HUES6 (cell line): Measurements from ENCODE around the gene PLLP.

ENCODE experiments used
- H3K27ac ChIP-seq: 2 replicates; pipeline ENCODE4 v1.7.0; 2013; ENCODE audit warnings: low read depth, mild to moderate bottlenecking, low read length, inconsistent platforms
- H3K27me3 ChIP-seq: 2 replicates; pipeline ENCODE4 v1.6.1; 2013; ENCODE audit warnings: low read length; ENCODE audit not compliant: control insufficient read depth, insufficient read depth
- H3K36me3 ChIP-seq: 2 replicates; pipeline ENCODE4 v1.6.1; 2013; ENCODE audit warnings: low read length; ENCODE audit not compliant: control insufficient read depth, insufficient read depth
- H3K4me1 ChIP-seq: 2 replicates; pipeline ENCODE4 v1.6.1; 2013; ENCODE audit warnings: low read length; ENCODE audit not compliant: control insufficient read depth, insufficient read depth
- H3K4me3 ChIP-seq: 2 replicates; pipeline ENCODE4 v1.5.1; 2013; ENCODE audit warnings: low read depth, low read length
- H3K9ac ChIP-seq: one replicate; pipeline ENCODE4 v1.6.1; 2013; ENCODE audit warnings: mild to moderate bottlenecking, low read length
- H3K9me3 ChIP-seq: 2 replicates; pipeline ENCODE4 v1.6.1; 2013; ENCODE audit warnings: low read depth, low read length; ENCODE audit not compliant: control insufficient read depth, insufficient read depth

Gene PLLP

DNA sequence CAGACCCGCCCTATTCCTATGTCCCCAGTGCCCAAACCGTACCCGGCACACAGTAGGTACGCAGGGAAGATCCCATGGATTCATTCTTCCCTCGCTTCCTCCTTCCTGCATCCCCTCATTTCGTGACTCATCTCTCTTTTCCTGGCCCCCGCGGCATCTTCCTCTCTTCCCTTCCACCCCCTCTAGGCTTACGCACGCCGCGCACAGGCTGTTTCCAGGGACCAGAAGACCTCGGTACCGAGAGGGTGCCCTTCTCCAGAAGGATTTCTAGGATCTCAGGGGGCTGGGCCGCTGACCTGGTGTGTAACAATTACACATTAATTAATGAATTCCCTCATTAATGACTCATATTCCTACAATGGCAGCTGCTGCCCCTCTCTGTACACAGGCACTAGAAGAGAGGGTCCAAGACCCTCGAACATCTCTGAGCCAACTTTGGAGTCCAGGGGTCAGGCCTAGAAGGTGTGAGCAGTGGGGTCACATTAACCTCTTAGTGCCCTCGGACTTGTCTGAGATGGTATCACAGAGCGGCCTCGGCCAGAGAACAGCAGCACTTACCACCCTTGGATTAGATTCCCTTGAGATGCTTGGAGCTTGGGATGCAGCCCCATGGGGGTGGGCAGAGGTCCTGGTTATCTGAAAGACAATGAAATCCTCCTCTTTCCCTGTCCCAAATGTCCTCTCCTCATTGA is 16.8 kb upstream of the PLLP start:
- peaks cover 5% of the 10 kb centered on the region; the same call in 1 of the 2 replicates for H3K4me1 ChIP-seq
- peak overlapping the region; percentile 5 for H3K9ac ChIP-seq
- H3K9me3 ChIP-seq = 0 out of 2 replicates have a peak, but pooled peaks cover 3% of the 10 kb centered on the region
- H3K36me3 ChIP-seq = no peaks in the 10 kb centered on the region
- H3K27me3 ChIP-seq = no peaks in the 10 kb centered on the region
- peak overlapping the region; percentile 66 for H3K4me3 ChIP-seq
- H3K27ac ChIP-seq = no peak overlapping the region

DNA sequence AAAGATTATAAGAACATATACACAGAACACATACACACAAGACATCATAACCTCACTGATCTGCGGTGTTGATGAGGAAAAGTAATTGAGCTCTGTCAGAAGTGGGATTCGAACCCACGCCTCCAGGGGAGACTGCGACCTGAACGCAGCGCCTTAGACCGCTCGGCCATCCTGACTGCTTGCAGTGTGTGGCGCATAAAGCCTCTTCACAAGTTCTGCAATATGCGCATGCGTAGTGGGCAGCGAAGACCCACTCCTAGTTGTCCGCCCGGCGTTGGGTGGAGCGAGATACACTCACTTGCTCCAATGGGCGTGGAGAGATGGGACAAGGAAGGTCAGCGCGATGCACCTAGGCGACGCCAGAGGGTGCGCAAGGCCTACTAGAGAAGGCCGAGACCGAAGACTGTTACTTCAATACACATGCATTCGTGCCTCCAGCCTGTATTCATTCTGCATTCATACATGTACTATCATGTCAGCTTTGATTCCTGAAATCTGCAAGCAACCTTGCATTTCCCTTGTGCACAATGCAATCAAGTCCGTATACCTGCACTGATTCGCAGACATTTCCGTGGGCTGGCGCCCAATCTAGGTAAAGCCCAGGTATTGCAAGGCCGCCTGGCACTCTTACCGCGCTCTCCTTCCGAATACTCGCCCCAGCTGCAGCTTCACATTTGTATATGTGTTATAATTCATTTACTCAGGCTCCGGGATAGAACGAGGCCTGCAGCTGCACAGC is 16.1 kb upstream of the PLLP start:
- H3K4me3 ChIP-seq = peak overlapping the region; percentile 66
- H3K27me3 ChIP-seq = no peaks in the 10 kb centered on the region
- H3K4me1 ChIP-seq = peaks cover 5% of the 10 kb centered on the region; the same call in 1 of the 2 replicates
- 0 out of 2 replicates have a peak, but pooled peaks cover 3% of the 10 kb centered on the region for H3K9me3 ChIP-seq
- H3K27ac ChIP-seq = no peak overlapping the region
- no peaks in the 10 kb centered on the region for H3K36me3 ChIP-seq
- H3K9ac ChIP-seq = peak overlapping the region; percentile 13

DNA sequence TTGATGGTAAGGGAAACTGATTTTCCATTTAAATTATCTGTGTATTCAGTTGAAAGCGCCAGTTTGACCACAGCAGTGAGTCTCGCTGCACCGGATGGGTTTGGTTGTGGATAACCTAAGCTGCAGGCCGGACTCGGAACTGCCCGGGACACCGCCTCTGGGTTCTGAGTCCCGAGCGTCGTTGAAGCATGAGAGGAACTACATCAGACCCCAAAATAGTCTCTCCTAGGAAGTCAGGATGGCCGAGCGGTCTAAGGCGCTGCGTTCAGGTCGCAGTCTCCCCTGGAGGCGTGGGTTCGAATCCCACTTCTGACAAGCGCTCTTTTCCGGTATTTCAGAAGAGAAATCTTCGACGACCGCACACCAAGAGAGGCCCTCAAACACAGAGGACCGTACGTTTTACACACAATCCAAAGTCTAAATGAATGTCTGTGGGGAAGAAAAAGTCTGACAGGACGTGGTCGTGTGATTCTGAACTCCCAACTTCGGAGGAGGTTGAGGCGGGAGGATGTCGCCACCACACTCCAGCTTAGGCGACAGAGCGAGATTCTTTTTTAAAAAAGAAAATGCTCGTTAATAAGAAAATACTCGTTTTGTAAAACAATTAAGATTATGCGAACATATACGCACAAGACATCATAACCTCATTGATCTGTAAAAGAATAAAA is 15.4 kb upstream of the PLLP start:
- H3K9ac ChIP-seq = peak overlapping the region; percentile 42
- peaks cover 5% of the 10 kb centered on the region; the same call in 1 of the 2 replicates for H3K4me1 ChIP-seq
- 0 out of 2 replicates have a peak, but pooled peaks cover 3% of the 10 kb centered on the region for H3K9me3 ChIP-seq
- no peak overlapping the region for H3K27ac ChIP-seq
- H3K36me3 ChIP-seq = no peaks in the 10 kb centered on the region
- no peaks in the 10 kb centered on the region for H3K27me3 ChIP-seq
- H3K4me3 ChIP-seq = peak overlapping the region; percentile 88

DNA sequence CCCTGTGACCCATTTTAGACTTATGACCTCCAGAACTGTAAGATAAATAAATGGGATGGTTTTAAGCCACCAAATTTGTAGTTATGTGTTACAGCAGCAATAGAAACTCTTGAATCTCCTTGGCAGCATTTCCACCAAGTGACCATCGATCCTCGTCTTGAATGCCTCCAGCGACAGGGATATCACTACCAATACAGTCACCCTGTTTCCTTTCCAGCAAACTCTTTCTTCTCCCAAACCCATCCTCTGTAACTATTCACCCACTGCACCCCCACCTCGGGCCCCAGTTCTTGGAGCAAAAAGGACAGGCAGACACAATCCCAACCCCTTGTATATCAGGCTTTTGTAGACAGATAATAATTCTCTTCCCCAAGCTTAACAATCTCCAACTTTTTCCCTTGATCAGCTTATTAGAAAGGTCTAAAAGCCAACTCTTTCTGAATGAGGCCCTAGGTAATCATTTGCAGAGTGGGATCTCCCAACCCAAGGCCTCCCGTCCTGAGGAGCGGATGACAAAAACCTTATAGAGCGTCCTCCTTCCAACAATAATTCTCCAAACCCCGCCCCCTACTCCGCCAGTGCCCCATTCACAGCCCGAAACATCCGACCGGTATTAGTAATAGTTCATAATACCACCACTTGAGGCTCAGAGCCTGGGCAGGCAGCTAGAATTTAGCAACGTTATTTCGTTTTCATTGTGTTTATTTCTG is 14.7 kb upstream of the PLLP start:
- Histone ChIP-seq H3K9ac (peak overlapping the region; percentile 42), H3K27me3 (no peaks in the 10 kb centered on the region), H3K27ac (no peak overlapping the region), H3K9me3 (0 out of 2 replicates have a peak, but pooled peaks cover 3% of the 10 kb centered on the region), H3K4me1 (peaks cover 5% of the 10 kb centered on the region; the same call in 1 of the 2 replicates), H3K36me3 (no peaks in the 10 kb centered on the region), H3K4me3 (peak overlapping the region; percentile 88)

DNA sequence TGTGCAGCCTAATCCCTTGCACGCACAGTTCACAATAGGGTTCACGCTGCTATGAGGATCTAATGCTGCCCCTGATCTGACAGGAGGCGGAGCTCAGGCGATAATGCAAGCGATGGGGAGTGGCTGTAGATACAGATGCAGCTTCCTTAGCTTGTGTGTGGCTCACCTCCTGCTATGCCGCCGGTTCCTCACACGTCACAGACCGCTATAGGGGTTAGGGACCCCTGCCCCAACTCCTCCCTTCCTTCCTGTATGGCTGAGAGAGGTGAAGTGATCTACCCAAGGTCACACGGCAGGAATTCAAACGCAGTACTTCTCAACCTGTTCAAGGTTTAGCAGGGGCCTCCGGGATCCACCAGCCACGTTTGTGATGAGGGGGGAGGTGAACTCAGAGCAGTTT is 13.4 kb upstream of the PLLP start:
- no peak overlapping the region for H3K4me3 ChIP-seq
- 0 out of 2 replicates have a peak, but pooled peaks cover 3% of the 10 kb centered on the region for H3K9me3 ChIP-seq
- H3K36me3 ChIP-seq = no peaks in the 10 kb centered on the region
- H3K27me3 ChIP-seq = no peaks in the 10 kb centered on the region
- peaks cover 5% of the 10 kb centered on the region; the same call in 1 of the 2 replicates for H3K4me1 ChIP-seq
- no peak overlapping the region for H3K9ac ChIP-seq
- H3K27ac ChIP-seq = no peak overlapping the region

DNA sequence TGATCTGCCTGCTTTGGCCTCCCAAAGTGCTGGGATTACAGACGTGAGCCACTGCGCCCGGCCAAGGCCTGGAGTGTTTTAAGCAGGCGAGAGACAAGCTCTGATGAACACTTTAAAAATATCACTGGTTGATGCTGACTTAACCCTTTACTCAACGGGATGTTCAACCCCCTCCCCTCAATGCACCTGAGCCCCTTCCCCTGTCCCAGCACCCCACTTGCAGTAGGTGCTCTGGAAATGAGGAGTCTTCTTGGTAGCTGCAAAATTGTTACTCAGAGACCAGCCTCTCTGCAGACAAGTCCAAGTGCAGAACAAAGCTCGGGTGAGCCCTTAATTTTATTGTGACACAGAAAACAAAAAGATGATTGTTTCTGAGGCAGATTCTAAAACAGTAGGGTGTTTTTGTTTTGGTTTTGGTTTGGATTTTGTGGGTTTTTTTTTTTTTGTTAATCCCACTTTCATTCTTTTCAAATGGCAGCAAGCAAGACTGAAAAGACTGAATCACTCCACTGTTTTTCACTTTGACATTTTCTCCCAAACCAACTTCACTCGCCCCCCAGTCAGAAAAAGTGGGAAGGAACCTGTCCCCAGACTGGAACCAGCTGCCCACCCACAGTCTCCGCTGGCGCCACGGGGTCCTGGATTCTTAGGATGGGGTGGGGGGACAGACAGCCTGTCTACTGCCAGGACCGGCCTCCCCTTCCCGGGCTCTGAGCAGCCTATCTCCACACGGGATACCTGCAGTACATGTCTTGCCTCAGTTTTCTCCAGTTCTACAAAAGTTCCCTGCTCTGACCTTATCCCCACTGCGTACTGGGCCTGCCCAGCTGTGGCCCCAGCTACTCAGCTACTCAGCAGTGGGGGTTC is 5.2 kb upstream of the PLLP start:
- Histone ChIP-seq H3K9ac (no peak overlapping the region), H3K27ac (no peak overlapping the region), H3K4me3 (no peak overlapping the region), H3K4me1 (no peaks in the 10 kb centered on the region), H3K9me3 (no peaks in the 10 kb centered on the region), H3K36me3 (no peaks in the 10 kb centered on the region), H3K27me3 (peaks cover 8% of the 10 kb centered on the region)

DNA sequence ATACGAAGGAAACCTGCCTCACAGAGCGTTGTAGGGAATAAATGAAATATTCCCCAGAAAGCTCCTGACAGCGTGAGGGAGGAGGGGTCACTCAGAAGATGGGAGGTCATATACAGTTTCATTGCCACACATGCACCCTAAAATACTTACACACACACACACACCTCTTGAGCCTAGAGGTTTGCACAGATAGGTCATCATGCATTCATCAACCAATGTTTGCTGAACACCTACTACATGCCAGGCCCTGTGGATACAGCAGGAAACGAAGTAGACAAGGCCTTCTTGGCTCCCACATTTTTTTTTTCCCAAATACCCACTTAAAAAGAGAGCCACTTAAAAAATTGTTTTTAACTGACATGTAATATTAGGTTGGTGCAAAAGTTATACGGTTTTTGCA is 907 bp upstream of the PLLP start:
- peaks cover 7% of the 10 kb centered on the region; the same call in 1 of the 2 replicates for H3K4me1 ChIP-seq
- H3K9me3 ChIP-seq = no peaks in the 10 kb centered on the region
- no peak overlapping the region for H3K27ac ChIP-seq
- H3K9ac ChIP-seq = no peak overlapping the region
- no peaks in the 10 kb centered on the region for H3K36me3 ChIP-seq
- peaks cover 39% of the 10 kb centered on the region for H3K27me3 ChIP-seq
- H3K4me3 ChIP-seq = peak overlapping the region; percentile 90

DNA sequence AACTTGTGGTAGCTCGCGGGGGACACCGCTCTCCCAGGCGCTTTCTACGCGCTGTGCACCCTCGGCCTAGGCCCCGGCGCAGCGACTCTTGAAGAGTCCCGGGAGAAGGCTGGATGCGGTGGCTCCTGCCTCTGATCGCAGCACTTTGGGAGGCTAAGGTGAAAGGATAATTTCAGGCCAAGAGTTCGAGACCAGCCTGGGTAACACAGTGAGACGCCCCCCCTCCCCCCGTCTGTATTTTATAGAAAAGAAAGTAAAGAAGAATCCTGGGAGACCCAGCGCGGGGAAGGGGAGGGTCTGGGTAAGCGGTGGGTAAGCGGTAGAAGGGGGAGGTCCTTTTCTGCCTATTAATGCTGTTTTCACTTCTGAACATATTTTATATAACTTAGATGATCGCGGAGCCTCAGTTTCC is 486 bp upstream of the PLLP start:
- Histone ChIP-seq H3K9me3 (no peaks in the 10 kb centered on the region), H3K27ac (no peak overlapping the region; the same call in 1 of the 2 replicates), H3K4me3 (peak overlapping the region; percentile 90), H3K4me1 (peaks cover 7% of the 10 kb centered on the region; the same call in 1 of the 2 replicates), H3K36me3 (no peaks in the 10 kb centered on the region), H3K9ac (peak overlapping the region; percentile 54), H3K27me3 (peaks cover 39% of the 10 kb centered on the region)

DNA sequence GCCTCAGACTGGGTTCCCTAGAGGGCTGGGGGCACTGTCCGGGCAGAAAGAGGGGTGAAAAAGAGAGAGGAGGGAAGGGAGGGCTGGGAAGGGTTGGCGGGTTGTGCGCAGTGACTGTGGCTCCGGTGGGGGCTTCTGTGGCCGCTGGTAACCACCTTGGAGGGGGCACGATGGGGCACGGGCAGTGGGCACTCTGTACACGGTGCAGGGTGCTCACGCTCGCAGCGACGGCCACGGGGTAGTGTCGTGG is 588 bp downstream of the PLLP start:
- H3K4me1 ChIP-seq = peaks cover 7% of the 10 kb centered on the region; the same call in 1 of the 2 replicates
- H3K27ac ChIP-seq = no peak overlapping the region
- H3K9ac ChIP-seq = peak overlapping the region; percentile 54
- H3K4me3 ChIP-seq = peak overlapping the region; percentile 90
- no peaks in the 10 kb centered on the region for H3K9me3 ChIP-seq
- H3K27me3 ChIP-seq = peaks cover 39% of the 10 kb centered on the region
- H3K36me3 ChIP-seq = no peaks in the 10 kb centered on the region
